ENCODE results near the gene NPHP4. TPM values are rescaled to one million over a fixed set of nuclear protein-coding genes. Genes with fewer than 3 reads are reported as not detected.

Gene NPHP4
- total and polyA plus RNA-seq, 7 donors, result 1.3 to 2.8 (median 1.8) TPM

- 81 to 84% (median 82%) methylated on average over 6 of the region's 6 CpGs for WGBS, 3 donors
- H3K9me3 ChIP-seq, result no peaks in the 10 kb centered on the region
- no peaks in the 10 kb centered on the region for H3K36me3 ChIP-seq (ENCODE audit: insufficient read depth in 1 of 2, low read depth in 1 of 2)
- no peaks in the 10 kb centered on the region for H3K4me1 ChIP-seq
- no peak for TF ChIP-seq CTCF (IDR thresholded peaks at IDR 0.05)
- intact Hi-C loops (cut with DNase I), result no loop called here
- ATAC-seq (no peak), DNase-seq (no peak)
- peaks cover 0 to 16% (median 3%) of the 10 kb centered on the region in 3 donors for H3K27me3 ChIP-seq (ENCODE audit: insufficient read depth in 3 of 3, low read length in 2 of 3)
- no peak overlapping the region for H3K27ac ChIP-seq
- no peak overlapping the region for H3K4me3 ChIP-seq
These were observed 152.9 kb downstream of the NPHP4 start for GRCh38 chr1:5839161-5839880.

GRCh38 chr1:5837976-5838653, 154.1 kb downstream of the NPHP4 start:
- WGBS, 3 donors, result 66 to 71% (median 67%) methylated on average over 19 of the region's 19 CpGs
- intact Hi-C loops (cut with DNase I), result no loop called here
- ATAC-seq, result no peak
- H3K36me3 ChIP-seq (ENCODE audit: insufficient read depth in 1 of 2, low read depth in 1 of 2), result no peaks in the 10 kb centered on the region
- no peak overlapping the region for H3K27ac ChIP-seq
- DNase-seq, result no peak
- no peak overlapping the region for H3K4me3 ChIP-seq
- H3K4me1 ChIP-seq, result no peaks in the 10 kb centered on the region
- no peak for TF ChIP-seq CTCF (IDR thresholded peaks at IDR 0.05)
- peaks cover 0 to 18% (median 2%) of the 10 kb centered on the region in 3 donors for H3K27me3 ChIP-seq (ENCODE audit: insufficient read depth in 3 of 3, low read length in 2 of 3)
- H3K9me3 ChIP-seq, result no peaks in the 10 kb centered on the region

- no peak overlapping the region for H3K4me3 ChIP-seq
- WGBS, 3 donors, result 34 to 45% (median 45%) methylated on average over 13 to 17 of the region's 17 CpGs
- no peaks in the 10 kb centered on the region for H3K9me3 ChIP-seq
- peaks cover 0 to 16% (median 6%) of the 10 kb centered on the region in 3 donors for H3K27me3 ChIP-seq (ENCODE audit: insufficient read depth in 3 of 3, low read length in 2 of 3)
- no peak overlapping the region for H3K27ac ChIP-seq
- DNase-seq (no peak), ATAC-seq (no peak)
- no peaks in the 10 kb centered on the region for H3K36me3 ChIP-seq (ENCODE audit: insufficient read depth in 1 of 2, low read depth in 1 of 2)
- no peak for TF ChIP-seq CTCF (IDR thresholded peaks at IDR 0.05)
- intact Hi-C loops (cut with DNase I), result no loop called here
- no peaks in the 10 kb centered on the region for H3K4me1 ChIP-seq
These were observed 155.3 kb downstream of the NPHP4 start for GRCh38 chr1:5836776-5837440.

GRCh38 chr1:5835179-5835562, 157.1 kb downstream of the NPHP4 start:
- no peak overlapping the region for H3K4me3 ChIP-seq

More at GRCh38 chr1:5835179-5835562, 157.1 kb downstream of the NPHP4 start:
- intact Hi-C loops (cut with DNase I), result no loop called here
- no peaks in the 10 kb centered on the region for H3K9me3 ChIP-seq
- DNase-seq, result no peak
- H3K4me1 ChIP-seq, result no peaks in the 10 kb centered on the region
- WGBS, 3 donors, result 51 to 59% (median 56%) methylated on average over 8 of the region's 8 CpGs
- ATAC-seq, result no peak
- TF ChIP-seq CTCF (IDR thresholded peaks at IDR 0.05), result no peak
- no peak overlapping the region for H3K27ac ChIP-seq
- peaks cover 0 to 29% (median 6%) of the 10 kb centered on the region in 3 donors for H3K27me3 ChIP-seq (ENCODE audit: insufficient read depth in 3 of 3, low read length in 2 of 3)
- no peaks in the 10 kb centered on the region for H3K36me3 ChIP-seq (ENCODE audit: insufficient read depth in 1 of 2, low read depth in 1 of 2)
